ENCODE measurements around the gene RPAP3. TPM values are rescaled to one million over a fixed set of nuclear protein-coding genes. Genes with fewer than 3 reads are reported as not detected.

RPAP3 gene, protein sequence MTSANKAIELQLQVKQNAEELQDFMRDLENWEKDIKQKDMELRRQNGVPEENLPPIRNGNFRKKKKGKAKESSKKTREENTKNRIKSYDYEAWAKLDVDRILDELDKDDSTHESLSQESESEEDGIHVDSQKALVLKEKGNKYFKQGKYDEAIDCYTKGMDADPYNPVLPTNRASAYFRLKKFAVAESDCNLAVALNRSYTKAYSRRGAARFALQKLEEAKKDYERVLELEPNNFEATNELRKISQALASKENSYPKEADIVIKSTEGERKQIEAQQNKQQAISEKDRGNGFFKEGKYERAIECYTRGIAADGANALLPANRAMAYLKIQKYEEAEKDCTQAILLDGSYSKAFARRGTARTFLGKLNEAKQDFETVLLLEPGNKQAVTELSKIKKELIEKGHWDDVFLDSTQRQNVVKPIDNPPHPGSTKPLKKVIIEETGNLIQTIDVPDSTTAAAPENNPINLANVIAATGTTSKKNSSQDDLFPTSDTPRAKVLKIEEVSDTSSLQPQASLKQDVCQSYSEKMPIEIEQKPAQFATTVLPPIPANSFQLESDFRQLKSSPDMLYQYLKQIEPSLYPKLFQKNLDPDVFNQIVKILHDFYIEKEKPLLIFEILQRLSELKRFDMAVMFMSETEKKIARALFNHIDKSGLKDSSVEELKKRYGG
- 3.5 TPM for total RNA-seq

DNA sequence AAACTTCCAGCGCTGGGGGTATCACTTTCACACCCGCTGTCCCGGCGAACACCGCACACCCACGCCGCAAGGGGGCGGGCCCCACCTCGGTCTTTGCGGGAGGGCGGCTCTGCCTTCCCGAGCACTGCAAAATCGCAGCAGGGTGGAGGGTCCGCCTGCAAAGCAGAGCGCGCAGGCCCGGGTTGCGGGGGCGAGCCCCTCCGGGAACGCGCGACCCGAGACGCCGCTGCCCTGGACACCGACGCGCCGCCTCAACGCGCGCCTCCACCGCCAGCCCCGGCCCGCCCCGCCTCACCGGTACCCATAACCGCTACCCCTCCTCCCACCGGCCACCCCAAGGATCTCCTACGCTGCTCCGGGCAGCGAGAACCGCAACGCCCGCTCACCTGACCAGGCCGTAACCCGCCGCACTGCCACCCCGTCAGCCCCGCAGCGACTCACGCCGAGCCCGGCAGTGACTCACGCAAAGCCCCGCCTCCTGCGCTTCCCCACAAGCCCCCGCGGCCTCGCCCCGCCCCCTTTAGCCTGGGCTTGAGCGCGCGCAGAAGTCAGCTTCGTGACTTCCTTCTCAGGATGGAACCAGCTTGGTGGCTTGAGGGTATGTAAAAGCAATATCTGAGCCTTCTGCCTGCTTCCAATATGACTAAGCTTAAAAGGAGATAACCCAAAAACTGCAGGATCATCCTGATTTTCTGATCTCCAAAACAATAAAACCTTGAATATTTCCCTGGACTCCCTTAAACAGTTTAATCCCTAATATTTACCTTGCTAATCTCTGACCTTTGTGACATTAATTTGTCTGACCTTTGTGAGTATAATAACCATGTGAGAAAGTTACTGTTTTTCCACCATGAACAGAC lies at the start of gene RPAP3:
Gene RPAP3 (minus strand): TSS at position 465 of the 860 bp plus-strand sequence. CDS start 3,190 bp downstream, outside the sequence.
- DNase-seq (ENCODE audit: low read depth in 2 of 3, low spot score in 2 of 3), result peak; percentile 85 to 97 (median 96)

DNA sequence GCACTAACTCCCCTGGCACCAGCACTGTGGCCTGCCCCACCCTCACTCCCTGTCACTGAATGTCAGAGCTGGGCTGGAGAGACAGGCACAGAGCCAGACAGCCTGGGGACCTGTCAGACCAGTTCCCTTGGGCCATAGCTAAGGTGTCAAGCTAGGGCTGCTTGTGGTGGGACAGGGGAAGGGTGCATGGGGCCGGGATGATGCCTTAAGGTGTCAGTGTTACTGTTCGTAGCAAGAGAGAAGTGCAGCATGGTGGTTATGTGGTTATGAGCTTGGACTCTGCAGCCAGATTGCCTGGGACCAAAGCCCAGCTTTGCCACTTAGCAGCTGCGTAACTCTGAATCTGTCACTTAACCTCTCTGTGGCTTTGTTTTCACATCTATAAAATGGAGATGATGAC lies 49.1 kb upstream of the RPAP3 start:
- DNase-seq (ENCODE audit: low read depth in 2 of 3, low spot score in 2 of 3), result no peak

DNA sequence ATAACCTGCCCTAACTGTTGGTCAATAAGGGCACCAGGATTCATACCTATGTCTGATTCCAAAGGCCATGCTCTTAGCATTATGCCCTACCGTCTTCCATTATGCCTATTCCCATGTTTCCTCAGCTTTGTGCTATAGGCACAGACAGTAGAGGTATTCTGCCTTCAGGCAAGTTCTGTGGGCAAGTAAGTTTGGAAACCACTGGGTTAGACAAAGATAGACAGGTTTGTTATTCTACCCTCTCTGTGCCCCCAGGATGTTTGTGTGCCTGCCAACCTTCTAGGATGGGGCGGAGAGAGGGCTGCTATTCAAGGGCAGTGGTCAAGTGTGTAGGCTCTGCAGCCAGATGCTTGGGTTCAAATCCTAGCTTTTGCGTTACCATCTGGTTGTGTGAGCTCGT lies 48.3 kb upstream of the RPAP3 start:
- DNase-seq (ENCODE audit: low read depth in 2 of 3, low spot score in 2 of 3), result no peak

DNA sequence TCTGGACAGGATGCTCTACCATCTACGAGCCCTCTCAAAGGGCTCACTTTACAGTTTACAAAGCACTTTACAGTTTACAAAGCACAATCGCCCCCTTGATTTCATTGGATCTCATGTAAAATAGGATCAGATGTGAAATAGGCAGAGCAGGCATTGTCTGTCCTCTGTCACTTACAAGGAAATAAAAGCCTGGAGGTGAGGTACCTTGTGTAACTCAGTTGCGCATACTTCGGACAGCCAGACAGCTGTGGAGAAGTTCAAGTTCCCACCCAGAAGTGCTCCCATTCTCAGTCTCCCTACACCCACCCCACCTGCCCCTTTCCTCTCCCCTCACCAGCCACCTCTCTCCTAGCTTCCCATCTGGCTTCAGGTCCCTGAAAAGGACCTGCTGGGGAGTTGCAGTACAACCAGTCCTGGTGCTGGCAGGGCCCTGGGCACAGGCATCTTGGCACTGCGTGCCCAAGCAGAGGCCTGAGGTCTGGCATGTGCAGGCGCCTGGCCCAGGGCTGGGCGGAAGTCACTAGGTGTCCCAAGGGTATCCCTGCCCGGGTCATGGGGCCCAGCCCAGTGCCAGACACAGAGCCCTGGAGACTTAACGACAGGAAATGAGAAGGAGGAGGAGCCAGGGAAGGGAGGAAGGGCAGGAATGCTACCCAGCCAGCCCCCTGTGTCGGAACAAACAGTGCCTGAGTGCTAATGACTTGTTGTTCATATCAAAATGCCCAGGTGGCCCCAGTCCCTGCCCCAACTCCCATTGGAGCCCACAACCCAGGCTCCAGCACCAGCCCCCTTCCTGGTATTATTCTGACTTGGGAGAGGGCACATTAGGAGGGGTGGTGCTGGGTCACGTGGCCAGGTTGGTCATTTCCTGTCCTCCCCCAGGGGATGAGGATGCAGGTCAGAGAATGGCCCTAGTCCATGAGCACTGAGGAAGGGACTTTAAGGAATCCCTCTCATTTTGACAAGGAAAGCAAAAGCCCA lies 47.5 kb upstream of the RPAP3 start:
- DNase-seq (ENCODE audit: low read depth in 2 of 3, low spot score in 2 of 3), result no peak

DNA sequence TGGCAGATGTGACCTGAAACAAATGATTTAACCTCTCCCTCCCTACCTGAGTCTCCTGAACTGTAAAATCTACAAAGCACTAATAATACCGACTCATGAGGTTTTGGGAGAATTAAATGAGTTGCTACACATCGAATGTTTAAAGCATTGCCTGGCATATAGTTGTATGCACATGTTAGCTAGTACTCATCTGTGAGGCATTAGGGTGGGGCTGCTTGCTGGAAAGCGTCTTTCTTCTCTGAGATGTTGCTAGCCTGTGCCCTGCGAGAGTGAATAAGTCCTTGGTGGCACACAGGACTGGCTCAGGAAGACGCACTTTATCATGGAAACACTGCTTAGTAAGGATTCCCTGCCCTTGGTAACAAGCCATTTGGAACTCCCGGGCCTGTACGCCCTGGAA lies 46.7 kb upstream of the RPAP3 start:
- DNase-seq (ENCODE audit: low read depth in 2 of 3, low spot score in 2 of 3), result no peak

DNA sequence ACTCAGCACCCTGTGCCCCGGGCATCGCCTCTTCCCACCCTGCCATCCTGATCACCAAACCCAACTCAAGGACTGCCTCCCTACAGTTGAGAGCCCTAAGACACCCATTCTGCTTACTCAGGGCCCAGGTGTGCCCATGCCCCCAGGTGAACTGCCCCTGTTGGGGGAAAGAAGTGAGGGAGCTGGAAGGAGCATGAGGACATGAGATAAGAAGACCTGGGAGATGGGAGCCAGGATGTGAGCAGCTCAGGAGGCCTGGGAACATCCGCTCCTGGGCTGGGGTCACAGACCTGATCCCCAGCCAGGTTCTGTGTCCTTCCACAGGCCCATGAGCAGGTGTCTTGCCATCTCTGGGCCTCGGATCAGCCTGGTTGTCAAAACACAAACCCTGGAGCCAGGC lies 46.3 kb upstream of the RPAP3 start:
- DNase-seq (ENCODE audit: low read depth in 2 of 3, low spot score in 2 of 3), result no peak

DNA sequence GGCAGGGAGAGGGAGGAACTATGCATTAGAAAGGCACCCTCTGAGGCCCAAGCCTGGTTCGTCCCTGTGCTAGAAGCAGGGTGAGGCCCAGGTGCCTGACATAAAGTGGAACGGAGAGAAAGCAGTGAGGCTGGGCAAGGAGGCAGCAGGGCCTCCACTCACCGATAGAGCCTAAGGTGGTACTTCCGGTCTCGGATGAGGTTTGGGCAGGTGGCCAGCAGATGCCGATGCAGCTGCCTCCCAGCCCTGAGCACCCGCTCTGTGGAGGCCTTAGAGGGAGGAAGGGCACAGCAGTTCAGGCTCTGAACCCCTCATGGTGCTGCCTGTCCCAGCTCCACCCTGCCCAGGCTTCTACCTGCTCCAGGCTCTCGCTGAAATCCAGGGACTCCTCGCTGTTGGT lies 45.7 kb upstream of the RPAP3 start:
- no peak for DNase-seq (ENCODE audit: low read depth in 2 of 3, low spot score in 2 of 3)

DNA sequence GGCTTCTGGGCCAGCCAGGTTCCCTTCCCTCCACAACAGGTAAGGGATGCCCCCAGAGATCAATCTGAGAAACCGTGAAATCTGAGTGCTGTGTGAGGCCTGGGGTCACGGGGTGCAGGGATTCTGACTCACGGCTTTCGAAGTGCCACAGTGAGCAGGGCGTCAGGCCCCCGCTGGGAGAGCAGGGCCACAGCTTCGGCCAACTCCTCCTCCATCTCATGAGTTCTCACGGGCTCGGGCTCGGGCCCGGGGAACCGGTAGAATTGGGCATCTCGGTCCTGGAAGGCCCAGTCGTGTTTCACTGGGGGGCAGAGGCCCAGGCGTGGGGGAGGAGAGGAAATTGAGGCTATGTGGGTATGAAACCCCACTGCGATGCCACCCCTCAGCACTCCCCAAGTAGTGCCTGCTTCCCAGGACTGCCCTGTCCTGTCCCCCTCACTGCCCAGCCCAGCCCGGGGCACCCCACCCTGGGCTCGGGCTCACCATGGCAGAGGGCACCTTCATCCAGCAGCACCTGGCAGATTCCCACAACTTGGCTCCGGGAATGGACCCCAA lies 45.2 kb upstream of the RPAP3 start:
- no peak for DNase-seq (ENCODE audit: low read depth in 2 of 3, low spot score in 2 of 3)

DNA sequence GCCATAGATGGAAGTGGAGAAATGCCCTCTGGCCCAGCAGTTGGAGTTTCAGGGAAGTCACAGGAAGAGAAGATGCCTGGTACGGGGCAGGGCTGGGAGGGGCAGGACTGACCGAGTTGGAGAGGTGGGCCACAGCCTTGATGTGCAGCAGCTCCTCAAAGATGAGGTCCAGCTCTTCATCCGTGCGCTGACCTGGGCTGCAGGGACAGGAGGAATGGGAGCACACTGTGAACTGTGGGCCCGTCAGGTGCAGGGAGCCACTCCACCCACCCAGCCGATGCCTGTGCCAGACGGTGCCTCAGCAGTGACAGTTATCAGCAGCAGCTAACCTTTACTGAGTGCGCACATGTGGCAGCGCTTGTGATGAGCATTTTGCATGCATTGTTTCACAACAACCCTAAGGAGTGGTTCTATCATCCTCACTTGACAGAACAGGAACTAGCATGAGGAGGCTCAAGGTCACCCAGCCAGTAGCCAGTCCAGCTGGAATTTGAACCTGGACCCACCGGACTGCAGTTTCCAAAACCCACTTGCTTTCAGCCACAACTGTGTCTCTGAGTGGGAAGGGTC lies 44.5 kb upstream of the RPAP3 start:
- DNase-seq (ENCODE audit: low read depth in 2 of 3, low spot score in 2 of 3), result no peak

DNA sequence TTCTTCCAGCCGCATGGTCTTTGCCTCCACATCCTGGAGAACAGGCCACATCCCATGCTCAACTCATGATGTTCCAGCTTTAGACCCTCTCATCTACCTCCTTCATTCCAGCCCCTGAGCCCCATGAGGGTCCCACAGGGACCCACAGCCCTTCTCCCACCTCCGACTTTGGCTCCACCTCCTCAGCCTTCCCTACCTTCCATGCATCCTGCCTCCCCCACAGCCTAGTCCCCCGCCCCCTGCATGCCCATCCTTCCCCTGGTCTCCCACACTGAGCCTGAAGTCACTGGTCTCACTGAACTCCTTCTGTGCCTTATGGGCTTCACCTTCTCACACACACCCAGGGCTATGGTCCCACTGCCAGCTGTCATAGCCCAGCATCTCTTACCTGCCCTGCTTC lies 43.1 kb upstream of the RPAP3 start:
- DNase-seq (ENCODE audit: low read depth in 2 of 3, low spot score in 2 of 3), result no peak

DNA sequence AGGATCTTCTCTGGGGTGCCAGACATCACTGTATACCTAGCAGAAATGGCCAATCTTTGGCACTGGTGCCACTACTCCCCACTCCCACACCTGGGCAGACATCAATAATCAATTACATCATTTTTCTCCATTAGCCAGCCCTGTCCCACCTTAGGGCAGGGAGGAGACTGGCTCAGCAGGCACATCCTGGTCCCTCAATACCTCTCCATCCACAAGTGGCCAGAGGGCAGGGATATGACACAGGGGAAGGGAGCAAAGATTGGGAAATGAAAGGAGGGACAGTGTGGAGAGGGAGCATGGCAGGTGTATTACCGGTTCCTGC lies 42.6 kb upstream of the RPAP3 start:
- DNase-seq (ENCODE audit: low read depth in 2 of 3, low spot score in 2 of 3), result no peak

DNA sequence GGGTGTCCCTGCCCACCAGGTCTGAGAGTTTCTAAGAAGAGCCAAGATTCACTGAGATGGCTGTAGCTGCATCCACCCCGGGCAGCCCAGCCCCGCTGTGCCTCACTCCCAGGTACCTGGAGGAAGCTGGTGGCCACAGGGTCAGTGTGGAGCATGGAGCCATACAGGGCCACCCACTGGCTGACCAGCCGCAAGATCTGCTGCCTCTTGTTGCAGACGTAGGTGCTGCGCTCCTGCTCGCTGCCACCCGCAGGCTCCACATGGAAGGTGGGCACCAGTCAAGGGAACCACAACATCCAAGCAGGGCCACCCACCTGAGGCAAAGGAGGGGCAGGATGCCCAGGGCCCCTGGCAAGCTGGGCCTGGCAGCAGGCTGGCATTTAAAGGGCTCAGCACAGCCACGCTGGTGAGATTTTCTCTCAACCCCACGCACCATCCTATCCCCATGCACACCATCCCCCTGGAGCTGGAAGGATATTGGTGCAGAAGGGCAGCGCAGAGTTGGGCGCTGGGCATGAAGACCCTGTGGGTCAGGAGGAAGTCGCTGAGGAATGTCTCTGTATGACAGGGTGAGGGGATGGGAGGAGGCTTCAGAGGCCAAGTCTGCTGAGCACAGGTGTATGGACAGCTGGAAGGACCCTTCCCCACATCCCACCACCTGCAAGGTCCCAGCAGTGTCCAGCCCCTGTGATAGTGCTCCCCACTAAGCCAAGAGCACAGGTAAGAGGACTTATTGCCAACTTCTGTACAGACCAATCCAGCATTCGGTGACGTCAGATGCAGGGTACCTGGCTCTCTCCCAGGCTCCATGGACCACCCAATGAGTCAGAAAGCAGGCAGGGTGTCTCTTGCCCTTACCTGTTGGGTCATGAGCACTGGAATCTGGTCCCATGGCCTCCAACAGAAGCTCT lies 42.0 kb upstream of the RPAP3 start:
- DNase-seq (ENCODE audit: low read depth in 2 of 3, low spot score in 2 of 3), result no peak

DNA sequence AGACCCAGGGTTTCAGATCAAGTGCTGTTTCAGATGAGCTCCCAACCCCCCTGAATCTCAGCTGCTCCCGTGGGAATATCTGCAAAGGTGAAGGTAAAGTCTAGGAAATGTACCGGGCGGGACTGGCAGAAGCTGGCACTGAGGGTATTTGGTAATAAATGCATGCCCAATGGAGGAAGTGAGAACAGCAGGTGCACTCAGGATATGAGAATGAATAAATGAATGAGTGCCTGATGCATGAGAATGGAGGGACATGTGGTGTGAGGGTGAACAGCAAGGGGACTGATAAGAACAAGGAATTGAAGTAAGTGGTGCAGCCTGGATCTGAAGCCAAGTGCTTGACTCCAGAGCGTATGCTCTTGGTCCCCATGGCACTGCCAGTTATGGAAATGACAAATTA lies 41.3 kb upstream of the RPAP3 start:
- DNase-seq (ENCODE audit: low read depth in 2 of 3, low spot score in 2 of 3), result peak in 1 of 3 donors; percentile 8

DNA sequence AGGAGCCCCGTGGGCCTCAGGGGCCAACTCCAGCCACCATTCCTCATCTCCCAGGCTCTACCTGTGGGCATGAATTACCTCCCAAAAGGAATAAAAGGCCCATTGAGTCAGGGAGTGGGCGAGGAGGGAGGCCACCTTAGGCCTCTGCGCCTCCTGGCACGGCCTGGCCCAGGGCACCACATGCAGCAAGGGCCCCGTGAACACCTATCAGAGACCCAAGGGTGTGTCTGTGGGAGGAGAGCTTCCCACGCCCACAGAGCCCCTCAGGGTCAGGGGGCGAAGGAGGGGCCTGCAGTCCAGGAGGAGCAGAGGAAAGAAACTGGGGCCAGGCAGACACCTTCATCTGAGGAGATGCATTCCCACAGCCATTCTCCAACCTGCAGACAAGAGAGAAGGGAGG lies 40.7 kb upstream of the RPAP3 start:
- DNase-seq (ENCODE audit: low read depth in 2 of 3, low spot score in 2 of 3), result no peak

DNA sequence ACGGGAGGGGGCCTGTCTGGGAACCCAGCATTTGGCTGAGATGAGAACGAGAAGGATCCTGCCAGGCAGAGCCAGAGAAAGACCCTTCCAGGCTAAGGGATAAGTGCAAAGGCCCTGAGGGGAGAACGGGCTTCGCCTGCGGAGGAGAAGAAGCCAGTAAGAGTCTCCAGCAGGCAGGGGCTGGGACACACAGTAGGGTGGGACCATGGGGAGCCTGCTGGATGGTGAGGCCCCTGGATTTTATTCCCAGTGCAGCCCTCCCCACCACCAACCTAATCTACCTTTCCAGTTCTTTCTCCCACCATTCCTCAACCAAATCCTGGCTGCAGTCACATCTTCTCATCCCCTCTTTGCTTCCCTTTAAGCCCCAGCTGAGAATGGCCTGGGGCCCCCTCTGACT lies 40.2 kb upstream of the RPAP3 start:
- no peak for DNase-seq (ENCODE audit: low read depth in 2 of 3, low spot score in 2 of 3)

DNA sequence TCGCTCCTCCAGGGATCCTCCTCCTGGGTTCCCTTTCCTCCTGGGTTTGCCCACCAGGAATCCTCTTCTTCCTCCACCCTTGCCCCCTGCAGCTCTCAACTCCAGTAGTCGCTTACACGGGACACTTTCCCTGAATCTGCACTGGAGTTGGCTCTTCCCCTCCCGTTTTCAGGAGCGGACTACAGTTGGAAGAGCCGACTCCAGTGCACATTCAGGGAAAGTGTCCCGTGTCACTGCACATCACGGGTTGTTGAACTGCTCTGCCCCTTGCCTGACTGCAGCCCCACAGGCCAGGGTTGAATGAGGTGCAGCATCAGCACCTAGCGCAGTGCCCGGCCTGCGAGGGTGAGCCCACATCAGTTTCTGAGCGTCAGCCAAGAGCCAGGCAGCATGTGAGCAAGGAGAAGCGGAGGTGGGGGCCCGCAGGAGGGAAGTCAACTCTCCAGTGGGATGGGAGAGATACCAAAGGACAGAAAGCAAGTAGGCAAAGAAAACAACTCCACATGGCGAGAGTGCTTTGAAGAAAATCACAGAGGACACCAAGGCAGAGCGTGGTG lies 39.7 kb upstream of the RPAP3 start:
- DNase-seq (ENCODE audit: low read depth in 2 of 3, low spot score in 2 of 3), result no peak

DNA sequence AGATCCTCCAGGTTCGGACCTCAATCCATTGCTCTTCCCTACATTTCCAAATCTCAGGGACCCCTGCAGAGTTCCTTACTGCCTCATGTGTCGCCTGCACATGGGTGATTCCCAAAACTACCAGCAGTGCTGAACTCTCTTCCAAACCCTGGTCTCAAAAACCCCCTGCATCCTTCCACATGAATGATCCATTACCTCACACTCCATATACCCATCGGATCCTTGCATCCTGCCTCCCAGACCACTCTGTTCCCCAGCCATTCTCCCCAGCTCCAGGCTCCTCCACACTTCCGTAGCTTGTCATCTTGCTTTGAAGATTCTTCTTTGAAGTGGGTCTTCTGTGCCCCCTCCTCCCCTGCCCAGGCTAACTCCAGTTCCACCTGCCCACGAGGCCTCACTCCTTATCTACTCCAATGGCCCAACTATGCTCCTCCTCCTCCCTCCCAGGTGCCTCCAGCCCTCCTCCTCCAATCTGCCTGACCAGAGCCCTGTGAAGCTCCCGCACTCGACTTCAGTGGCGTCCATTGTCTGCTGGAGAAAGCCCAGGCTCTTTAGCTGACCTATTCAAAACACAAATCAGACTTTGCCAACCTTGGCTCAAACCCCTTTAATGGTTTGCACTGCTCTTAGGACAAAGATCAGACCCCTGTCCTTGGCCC lies 39.1 kb upstream of the RPAP3 start:
- no peak for DNase-seq (ENCODE audit: low read depth in 2 of 3, low spot score in 2 of 3)
